K562 (cell line): ENCODE measurements around the gene MKNK2. TPM values are rescaled to one million over a fixed set of nuclear protein-coding genes. Genes with fewer than 3 reads are reported as not detected.

Source experiments
- CCAR2 ChIP-seq: fragments of 200-400 bp; formaldehyde crosslinking; IDR thresholded peaks from 2 replicates; pipeline ENCODE4 v1.6.1; 2017; ENCODE audit warnings: mild to moderate bottlenecking, low read depth, low read length
- DIDO1 ChIP-seq: fragments of 450-650 bp; IDR thresholded peaks from 2 replicates; pipeline ENCODE4 v1.6.1; 2016; ENCODE audit warnings: low read depth, missing biosample characterization, missing genetic modification characterization
- FOXJ2 ChIP-seq: fragments of 200-800 bp; sonication (Bioruptor generic); IDR thresholded peaks from 2 replicates; pipeline ENCODE4 v1.6.1; 2016; ENCODE audit warnings: missing genetic modification characterization, missing compliant biosample characterization
- KLF13 ChIP-seq: fragments of 450-650 bp; IDR thresholded peaks from 2 replicates; pipeline ENCODE4 v1.6.1; 2016; ENCODE audit warnings: missing genetic modification characterization, low read depth, mild to moderate bottlenecking, missing compliant biosample characterization, moderate library complexity, borderline replicate concordance
- LCOR ChIP-seq: sonication (generic); formaldehyde crosslinking; IDR thresholded peaks from 2 replicates; pipeline ENCODE4 v1.8.0; 2022; ENCODE audit warnings: mild to moderate bottlenecking, missing genetic modification reagents
- NFE2L1 ChIP-seq: fragments of 450-650 bp; IDR thresholded peaks from 2 replicates; pipeline ENCODE4 v1.6.1; 2016; ENCODE audit warnings: missing genetic modification characterization, low read depth, mild to moderate bottlenecking, missing compliant biosample characterization, moderate library complexity, borderline replicate concordance
- ZBTB1 ChIP-seq: sonication (generic); formaldehyde crosslinking; IDR thresholded peaks from 2 replicates; pipeline ENCODE4 v1.8.1; 2023; ENCODE audit warnings: missing genetic modification reagents, low read depth, mild to moderate bottlenecking, borderline replicate concordance
- polyA plus RNA-seq, 8 experiments: library from polyadenylated mRNA; depleted of rRNA in 4 of 8; stranded (reverse) in 5 of 8; unstranded in 3 of 8; fragments of >200 nt; fragmentation: Nextera tagmentation in 2 of 8; fragmentation: Illumina TruSeq in 1 of 8; extraction: Ambion mirVana in 2 of 8; extraction: Trizol in 1 of 8; gene quantifications; 2 replicates each; pipeline versions ENCODE4 v1.2.1 to v1.2.3, GENCODE V29; 2011 to 2014; ENCODE audit warnings: inconsistent platforms in 1 of 8, missing spikeins in 1 of 8
- total RNA-seq, 7 experiments: library from RNA; depleted of rRNA in 6 of 7; stranded (reverse); fragments of >200 nt in 6 of 7; fragmentation: Illumina TruSeq in 2 of 7; extraction: Trizol in 2 of 7; gene quantifications; 2 replicates each; pipeline versions ENCODE4 v1.2.1 to v1.2.3, GENCODE V29; 2011 to 2021; ENCODE audit warnings: low replicate concordance in 1 of 7
- TF ChIP-seq, protein P1 (sequence below): fragments of 200-600 bp; sonication (generic); IDR thresholded peaks from one replicate; pipeline ENCODE4 v1.6.1; 2012; ENCODE audit warnings: mild to moderate bottlenecking, low read depth, low read length, inconsistent platforms
- TF ChIP-seq, protein P2 (sequence below): IDR thresholded peaks from 2 replicates; pipeline ENCODE4 v1.6.1; 2016; ENCODE audit warnings: missing genetic modification characterization, missing compliant biosample characterization
- TF ChIP-seq, protein P3 (sequence below): fragments of 450-650 bp; IDR thresholded peaks from 2 replicates; pipeline ENCODE4 v1.6.1; 2017; ENCODE audit warnings: antibody characterized with exemption

Gene MKNK2
- total and polyA plus RNA-seq, 9 of the 15 experiments (the other 6 are each of a cell fraction or from before 2014, with no cell fraction given), result 5.1 to 191 (median 51.9) TPM

DNA sequence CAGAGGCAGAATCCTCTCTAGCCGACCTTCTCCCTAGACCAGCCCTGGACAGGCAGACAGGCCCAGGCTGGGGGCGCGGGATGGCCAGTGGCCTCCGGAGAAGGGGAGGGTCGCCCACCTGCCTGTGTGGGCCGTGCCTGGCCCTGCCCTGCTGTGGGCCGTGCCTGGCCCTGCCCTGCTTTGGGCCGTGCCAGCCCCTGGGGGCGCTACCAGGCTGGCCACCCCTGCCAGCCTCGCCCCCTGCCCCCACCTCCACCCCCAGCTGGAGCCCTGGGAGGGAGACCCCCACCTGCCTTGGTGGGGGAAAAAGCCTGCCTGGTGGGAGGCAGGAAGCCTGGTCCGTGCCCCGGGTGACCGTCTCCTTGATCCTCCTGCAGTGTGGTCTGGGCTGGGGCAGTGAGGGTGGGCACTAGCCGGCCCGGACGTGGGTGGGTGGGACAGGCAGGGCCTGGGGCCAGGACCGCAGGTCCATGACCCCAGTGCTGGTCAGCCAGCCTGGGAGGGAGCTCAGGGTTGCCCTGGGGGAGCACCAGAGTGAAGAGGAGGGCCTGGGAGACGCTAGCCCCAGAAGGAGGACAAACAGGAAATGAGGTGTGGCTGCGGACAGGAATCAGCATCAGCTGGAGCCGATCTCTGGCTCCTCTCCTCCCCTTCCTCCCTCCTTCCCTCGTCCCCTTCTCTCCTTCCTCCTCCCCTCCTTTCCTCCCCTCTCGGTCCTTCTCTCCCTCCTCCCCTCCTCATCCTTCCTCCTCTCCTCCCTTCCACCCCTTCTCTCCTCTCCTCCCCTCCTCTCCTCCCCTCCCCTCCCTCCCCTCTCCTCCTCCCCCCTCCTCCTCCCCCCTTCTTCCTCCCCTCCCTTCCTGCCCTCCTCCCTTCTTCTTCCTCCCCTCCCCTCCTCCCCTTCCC lies 5.1 kb upstream of the MKNK2 start (continued):
- TF ChIP-seq FOXJ2 (tag) (no peak), KLF13 (tag) (no peak), CCAR2 (no peak), LCOR (CRISPR knock-in tag) (no peak), DIDO1 (tag) (no peak), NFE2L1 (tag) (no peak), ZBTB1 (no peak; the same call in 1 of the 2 replicates)
- TF ChIP-seq, protein P1, sequence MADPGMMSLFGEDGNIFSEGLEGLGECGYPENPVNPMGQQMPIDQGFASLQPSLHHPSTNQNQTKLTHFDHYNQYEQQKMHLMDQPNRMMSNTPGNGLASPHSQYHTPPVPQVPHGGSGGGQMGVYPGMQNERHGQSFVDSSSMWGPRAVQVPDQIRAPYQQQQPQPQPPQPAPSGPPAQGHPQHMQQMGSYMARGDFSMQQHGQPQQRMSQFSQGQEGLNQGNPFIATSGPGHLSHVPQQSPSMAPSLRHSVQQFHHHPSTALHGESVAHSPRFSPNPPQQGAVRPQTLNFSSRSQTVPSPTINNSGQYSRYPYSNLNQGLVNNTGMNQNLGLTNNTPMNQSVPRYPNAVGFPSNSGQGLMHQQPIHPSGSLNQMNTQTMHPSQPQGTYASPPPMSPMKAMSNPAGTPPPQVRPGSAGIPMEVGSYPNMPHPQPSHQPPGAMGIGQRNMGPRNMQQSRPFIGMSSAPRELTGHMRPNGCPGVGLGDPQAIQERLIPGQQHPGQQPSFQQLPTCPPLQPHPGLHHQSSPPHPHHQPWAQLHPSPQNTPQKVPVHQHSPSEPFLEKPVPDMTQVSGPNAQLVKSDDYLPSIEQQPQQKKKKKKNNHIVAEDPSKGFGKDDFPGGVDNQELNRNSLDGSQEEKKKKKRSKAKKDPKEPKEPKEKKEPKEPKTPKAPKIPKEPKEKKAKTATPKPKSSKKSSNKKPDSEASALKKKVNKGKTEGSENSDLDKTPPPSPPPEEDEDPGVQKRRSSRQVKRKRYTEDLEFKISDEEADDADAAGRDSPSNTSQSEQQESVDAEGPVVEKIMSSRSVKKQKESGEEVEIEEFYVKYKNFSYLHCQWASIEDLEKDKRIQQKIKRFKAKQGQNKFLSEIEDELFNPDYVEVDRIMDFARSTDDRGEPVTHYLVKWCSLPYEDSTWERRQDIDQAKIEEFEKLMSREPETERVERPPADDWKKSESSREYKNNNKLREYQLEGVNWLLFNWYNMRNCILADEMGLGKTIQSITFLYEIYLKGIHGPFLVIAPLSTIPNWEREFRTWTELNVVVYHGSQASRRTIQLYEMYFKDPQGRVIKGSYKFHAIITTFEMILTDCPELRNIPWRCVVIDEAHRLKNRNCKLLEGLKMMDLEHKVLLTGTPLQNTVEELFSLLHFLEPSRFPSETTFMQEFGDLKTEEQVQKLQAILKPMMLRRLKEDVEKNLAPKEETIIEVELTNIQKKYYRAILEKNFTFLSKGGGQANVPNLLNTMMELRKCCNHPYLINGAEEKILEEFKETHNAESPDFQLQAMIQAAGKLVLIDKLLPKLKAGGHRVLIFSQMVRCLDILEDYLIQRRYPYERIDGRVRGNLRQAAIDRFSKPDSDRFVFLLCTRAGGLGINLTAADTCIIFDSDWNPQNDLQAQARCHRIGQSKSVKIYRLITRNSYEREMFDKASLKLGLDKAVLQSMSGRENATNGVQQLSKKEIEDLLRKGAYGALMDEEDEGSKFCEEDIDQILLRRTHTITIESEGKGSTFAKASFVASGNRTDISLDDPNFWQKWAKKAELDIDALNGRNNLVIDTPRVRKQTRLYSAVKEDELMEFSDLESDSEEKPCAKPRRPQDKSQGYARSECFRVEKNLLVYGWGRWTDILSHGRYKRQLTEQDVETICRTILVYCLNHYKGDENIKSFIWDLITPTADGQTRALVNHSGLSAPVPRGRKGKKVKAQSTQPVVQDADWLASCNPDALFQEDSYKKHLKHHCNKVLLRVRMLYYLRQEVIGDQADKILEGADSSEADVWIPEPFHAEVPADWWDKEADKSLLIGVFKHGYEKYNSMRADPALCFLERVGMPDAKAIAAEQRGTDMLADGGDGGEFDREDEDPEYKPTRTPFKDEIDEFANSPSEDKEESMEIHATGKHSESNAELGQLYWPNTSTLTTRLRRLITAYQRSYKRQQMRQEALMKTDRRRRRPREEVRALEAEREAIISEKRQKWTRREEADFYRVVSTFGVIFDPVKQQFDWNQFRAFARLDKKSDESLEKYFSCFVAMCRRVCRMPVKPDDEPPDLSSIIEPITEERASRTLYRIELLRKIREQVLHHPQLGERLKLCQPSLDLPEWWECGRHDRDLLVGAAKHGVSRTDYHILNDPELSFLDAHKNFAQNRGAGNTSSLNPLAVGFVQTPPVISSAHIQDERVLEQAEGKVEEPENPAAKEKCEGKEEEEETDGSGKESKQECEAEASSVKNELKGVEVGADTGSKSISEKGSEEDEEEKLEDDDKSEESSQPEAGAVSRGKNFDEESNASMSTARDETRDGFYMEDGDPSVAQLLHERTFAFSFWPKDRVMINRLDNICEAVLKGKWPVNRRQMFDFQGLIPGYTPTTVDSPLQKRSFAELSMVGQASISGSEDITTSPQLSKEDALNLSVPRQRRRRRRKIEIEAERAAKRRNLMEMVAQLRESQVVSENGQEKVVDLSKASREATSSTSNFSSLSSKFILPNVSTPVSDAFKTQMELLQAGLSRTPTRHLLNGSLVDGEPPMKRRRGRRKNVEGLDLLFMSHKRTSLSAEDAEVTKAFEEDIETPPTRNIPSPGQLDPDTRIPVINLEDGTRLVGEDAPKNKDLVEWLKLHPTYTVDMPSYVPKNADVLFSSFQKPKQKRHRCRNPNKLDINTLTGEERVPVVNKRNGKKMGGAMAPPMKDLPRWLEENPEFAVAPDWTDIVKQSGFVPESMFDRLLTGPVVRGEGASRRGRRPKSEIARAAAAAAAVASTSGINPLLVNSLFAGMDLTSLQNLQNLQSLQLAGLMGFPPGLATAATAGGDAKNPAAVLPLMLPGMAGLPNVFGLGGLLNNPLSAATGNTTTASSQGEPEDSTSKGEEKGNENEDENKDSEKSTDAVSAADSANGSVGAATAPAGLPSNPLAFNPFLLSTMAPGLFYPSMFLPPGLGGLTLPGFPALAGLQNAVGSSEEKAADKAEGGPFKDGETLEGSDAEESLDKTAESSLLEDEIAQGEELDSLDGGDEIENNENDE, result no peak
- TF ChIP-seq, protein P2, sequence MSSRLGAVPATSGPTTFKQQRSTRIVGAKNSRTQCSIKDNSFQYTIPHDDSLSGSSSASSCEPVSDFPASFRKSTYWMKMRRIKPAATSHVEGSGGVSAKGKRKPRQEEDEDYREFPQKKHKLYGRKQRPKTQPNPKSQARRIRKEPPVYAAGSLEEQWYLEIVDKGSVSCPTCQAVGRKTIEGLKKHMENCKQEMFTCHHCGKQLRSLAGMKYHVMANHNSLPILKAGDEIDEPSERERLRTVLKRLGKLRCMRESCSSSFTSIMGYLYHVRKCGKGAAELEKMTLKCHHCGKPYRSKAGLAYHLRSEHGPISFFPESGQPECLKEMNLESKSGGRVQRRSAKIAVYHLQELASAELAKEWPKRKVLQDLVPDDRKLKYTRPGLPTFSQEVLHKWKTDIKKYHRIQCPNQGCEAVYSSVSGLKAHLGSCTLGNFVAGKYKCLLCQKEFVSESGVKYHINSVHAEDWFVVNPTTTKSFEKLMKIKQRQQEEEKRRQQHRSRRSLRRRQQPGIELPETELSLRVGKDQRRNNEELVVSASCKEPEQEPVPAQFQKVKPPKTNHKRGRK (tag), result no peak
- TF ChIP-seq, protein P3, sequence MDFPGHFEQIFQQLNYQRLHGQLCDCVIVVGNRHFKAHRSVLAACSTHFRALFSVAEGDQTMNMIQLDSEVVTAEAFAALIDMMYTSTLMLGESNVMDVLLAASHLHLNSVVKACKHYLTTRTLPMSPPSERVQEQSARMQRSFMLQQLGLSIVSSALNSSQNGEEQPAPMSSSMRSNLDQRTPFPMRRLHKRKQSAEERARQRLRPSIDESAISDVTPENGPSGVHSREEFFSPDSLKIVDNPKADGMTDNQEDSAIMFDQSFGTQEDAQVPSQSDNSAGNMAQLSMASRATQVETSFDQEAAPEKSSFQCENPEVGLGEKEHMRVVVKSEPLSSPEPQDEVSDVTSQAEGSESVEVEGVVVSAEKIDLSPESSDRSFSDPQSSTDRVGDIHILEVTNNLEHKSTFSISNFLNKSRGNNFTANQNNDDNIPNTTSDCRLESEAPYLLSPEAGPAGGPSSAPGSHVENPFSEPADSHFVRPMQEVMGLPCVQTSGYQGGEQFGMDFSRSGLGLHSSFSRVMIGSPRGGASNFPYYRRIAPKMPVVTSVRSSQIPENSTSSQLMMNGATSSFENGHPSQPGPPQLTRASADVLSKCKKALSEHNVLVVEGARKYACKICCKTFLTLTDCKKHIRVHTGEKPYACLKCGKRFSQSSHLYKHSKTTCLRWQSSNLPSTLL, result no peak
